Measurements from ENCODE around the gene ST6GALNAC2. TPM values are rescaled to one million over a fixed set of nuclear protein-coding genes. Genes with fewer than 3 reads are reported as not detected.

The ST6GALNAC2 gene
- total RNA-seq, 1 experiment from 2014 or later = 11.6 TPM

DNA sequence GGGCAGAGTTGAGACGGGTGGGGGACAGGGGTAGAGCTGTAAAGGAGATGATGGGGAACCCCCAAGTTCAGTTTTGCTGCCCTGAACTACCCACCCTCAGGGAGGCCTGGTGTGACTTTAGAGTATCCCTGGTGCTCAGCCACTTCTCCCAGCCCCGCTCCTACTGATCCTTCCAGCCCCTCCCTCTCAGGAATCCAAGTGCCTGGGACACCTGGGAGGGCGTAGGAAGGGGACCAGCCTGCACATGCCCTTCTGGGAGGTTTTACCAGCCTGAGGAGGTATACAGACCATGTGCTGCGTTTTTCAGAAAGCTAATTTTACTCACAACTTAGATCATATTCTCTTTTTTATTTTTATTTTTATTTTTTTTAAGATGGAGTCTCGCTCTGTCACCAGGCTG lies 4.1 kb downstream of the ST6GALNAC2 start:
- peaks cover 25% of the 10 kb centered on the region for H3K36me3 Mint-ChIP-seq (ENCODE audit: insufficient read depth, unreplicated experiment)
- H3K4me3 Mint-ChIP-seq (ENCODE audit: low read depth, unreplicated experiment) = no peak overlapping the region
- TF ChIP-seq, protein P1, sequence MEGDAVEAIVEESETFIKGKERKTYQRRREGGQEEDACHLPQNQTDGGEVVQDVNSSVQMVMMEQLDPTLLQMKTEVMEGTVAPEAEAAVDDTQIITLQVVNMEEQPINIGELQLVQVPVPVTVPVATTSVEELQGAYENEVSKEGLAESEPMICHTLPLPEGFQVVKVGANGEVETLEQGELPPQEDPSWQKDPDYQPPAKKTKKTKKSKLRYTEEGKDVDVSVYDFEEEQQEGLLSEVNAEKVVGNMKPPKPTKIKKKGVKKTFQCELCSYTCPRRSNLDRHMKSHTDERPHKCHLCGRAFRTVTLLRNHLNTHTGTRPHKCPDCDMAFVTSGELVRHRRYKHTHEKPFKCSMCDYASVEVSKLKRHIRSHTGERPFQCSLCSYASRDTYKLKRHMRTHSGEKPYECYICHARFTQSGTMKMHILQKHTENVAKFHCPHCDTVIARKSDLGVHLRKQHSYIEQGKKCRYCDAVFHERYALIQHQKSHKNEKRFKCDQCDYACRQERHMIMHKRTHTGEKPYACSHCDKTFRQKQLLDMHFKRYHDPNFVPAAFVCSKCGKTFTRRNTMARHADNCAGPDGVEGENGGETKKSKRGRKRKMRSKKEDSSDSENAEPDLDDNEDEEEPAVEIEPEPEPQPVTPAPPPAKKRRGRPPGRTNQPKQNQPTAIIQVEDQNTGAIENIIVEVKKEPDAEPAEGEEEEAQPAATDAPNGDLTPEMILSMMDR (IDR thresholded peaks at IDR 0.05; ENCODE audit: unreplicated experiment) = no peak
- no peaks in the 10 kb centered on the region for H3K9me3 Mint-ChIP-seq (ENCODE audit: low read depth, unreplicated experiment)
- BruUV-seq (replicated peaks) = no TSS peak
- H3K27ac Mint-ChIP-seq (ENCODE audit: unreplicated experiment) = no peak overlapping the region
- intact Hi-C loops (cut with micrococcal nuclease; ENCODE audit: unreplicated experiment) = no loop called here
- CTCF ChIA-PET = interaction anchor here (0.6 to 0.7 kb wide), 3 partner anchors 8 to 293 kb away, joined by 5 to 6 read pairs (median 6); no protein-coding TSS in a partner anchor
- H3K4me1 Mint-ChIP-seq (ENCODE audit: low read depth, unreplicated experiment) = peaks cover 1% of the 10 kb centered on the region
- DNase-seq = no peak
- H3K27me3 Mint-ChIP-seq (ENCODE audit: unreplicated experiment) = no peaks in the 10 kb centered on the region

GRCh38 chr17:76579281-76579680 lies 6.4 kb downstream of the ST6GALNAC2 start:
- intact Hi-C loops (cut with micrococcal nuclease; ENCODE audit: unreplicated experiment) = no loop called here
- CTCF ChIA-PET = no interaction called here
- peaks cover 20% of the 10 kb centered on the region for H3K4me1 Mint-ChIP-seq (ENCODE audit: low read depth, unreplicated experiment)
- no peaks in the 10 kb centered on the region for H3K9me3 Mint-ChIP-seq (ENCODE audit: low read depth, unreplicated experiment)
- no peak overlapping the region for H3K27ac Mint-ChIP-seq (ENCODE audit: unreplicated experiment)
- TF ChIP-seq, protein P1 (IDR thresholded peaks at IDR 0.05; ENCODE audit: unreplicated experiment) = no peak
- no peak overlapping the region for H3K4me3 Mint-ChIP-seq (ENCODE audit: low read depth, unreplicated experiment)
- no peaks in the 10 kb centered on the region for H3K27me3 Mint-ChIP-seq (ENCODE audit: unreplicated experiment)
- no peak for DNase-seq
- peaks cover 13% of the 10 kb centered on the region for H3K36me3 Mint-ChIP-seq (ENCODE audit: insufficient read depth, unreplicated experiment)
- no TSS peak for BruUV-seq (replicated peaks)

DNA sequence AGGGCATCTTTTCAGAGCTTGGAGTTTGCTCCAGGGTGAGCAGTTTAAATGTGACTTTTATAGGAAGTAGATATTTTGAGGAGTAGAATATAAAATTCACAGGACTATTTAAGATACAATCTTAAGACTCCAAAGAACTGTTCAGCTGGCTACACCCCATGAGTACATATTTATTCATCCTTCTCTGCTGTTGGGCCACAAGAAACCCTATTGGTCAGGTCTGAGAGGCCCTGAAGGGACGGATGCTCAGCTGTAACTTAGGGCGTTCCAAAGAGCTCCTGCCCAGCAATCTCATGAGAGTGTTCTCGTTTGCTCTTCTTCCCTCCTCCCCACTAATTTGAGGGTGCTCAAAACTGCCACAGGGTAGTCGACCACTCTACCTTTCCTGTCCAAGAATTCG lies 7.3 kb downstream of the ST6GALNAC2 start:
- Mint-ChIP-seq H3K36me3 (ENCODE audit: insufficient read depth, unreplicated experiment) (peaks cover 13% of the 10 kb centered on the region), H3K27ac (ENCODE audit: unreplicated experiment) (no peak overlapping the region), H3K4me3 (ENCODE audit: low read depth, unreplicated experiment) (no peak overlapping the region), H3K4me1 (ENCODE audit: low read depth, unreplicated experiment) (peaks cover 27% of the 10 kb centered on the region), H3K9me3 (ENCODE audit: low read depth, unreplicated experiment) (no peaks in the 10 kb centered on the region), H3K27me3 (ENCODE audit: unreplicated experiment) (no peaks in the 10 kb centered on the region)
- no TSS peak for BruUV-seq (replicated peaks)
- DNase-seq = no peak
- intact Hi-C loops (cut with micrococcal nuclease; ENCODE audit: unreplicated experiment) = no loop called here
- TF ChIP-seq, protein P1 (IDR thresholded peaks at IDR 0.05; ENCODE audit: unreplicated experiment) = no peak
- CTCF ChIA-PET = no interaction called here

- H3K36me3 Mint-ChIP-seq (ENCODE audit: insufficient read depth, unreplicated experiment) = peaks cover 18% of the 10 kb centered on the region
- H3K27me3 Mint-ChIP-seq (ENCODE audit: unreplicated experiment) = no peaks in the 10 kb centered on the region
- CTCF ChIA-PET = no interaction called here
- DNase-seq = no peak
- H3K9me3 Mint-ChIP-seq (ENCODE audit: low read depth, unreplicated experiment) = no peaks in the 10 kb centered on the region
- no TSS peak for BruUV-seq (replicated peaks)
- H3K27ac Mint-ChIP-seq (ENCODE audit: unreplicated experiment) = no peak overlapping the region
- intact Hi-C loops (cut with micrococcal nuclease; ENCODE audit: unreplicated experiment) = no loop called here
- TF ChIP-seq, protein P1 (IDR thresholded peaks at IDR 0.05; ENCODE audit: unreplicated experiment) = no peak
- H3K4me1 Mint-ChIP-seq (ENCODE audit: low read depth, unreplicated experiment) = peaks cover 27% of the 10 kb centered on the region
- no peak overlapping the region for H3K4me3 Mint-ChIP-seq (ENCODE audit: low read depth, unreplicated experiment)
Observed at GRCh38 chr17:76577876-76578275, 7.8 kb downstream of the ST6GALNAC2 start.
